SU-DHL-6 (cell line): ENCODE data around the gene TDO2.

Source experiments
- CTCF ChIP-seq: fragments of 200-600 bp; sonication (generic); IDR thresholded peaks from one replicate; pipeline ENCODE4 v1.5.1; 2017; ENCODE audit warnings: antibody characterized with exemption, mild to moderate bottlenecking, low read length, moderate library complexity; ENCODE audit not compliant: insufficient read depth, poor library complexity, severe bottlenecking
- EZH2phosphoT487 ChIP-seq: fragments of 200-600 bp; sonication (generic), shearing (Covaris generic); conservative IDR thresholded peaks from 2 replicates; pipeline ENCODE4 v1.6.1; 2018; ENCODE audit warnings: mild to moderate bottlenecking, antibody characterized with exemption, low read length, moderate library complexity, mixed read lengths

GRCh38 chr4:155855897-155856296, 47.6 kb upstream of the TDO2 start:
- TF ChIP-seq CTCF (no peak), EZH2phosphoT487 (no peak)
